HepG2 (cell line): Measurements from ENCODE around the gene HCFC2. TPM values are rescaled to one million over a fixed set of nuclear protein-coding genes. Genes with fewer than 3 reads are reported as not detected.

Experiments
- KDM5A ChIP-seq: fragments of 200-600 bp; sonication (generic); IDR thresholded peaks from 2 replicates; pipeline ENCODE4 v1.7.0; 2018; ENCODE audit warnings: antibody characterized with exemption, mild to moderate bottlenecking, low read length, borderline replicate concordance
- MYC ChIP-seq: sonication (generic); formaldehyde crosslinking; IDR thresholded peaks from 2 replicates; pipeline ENCODE4 v1.9.0; 2021; ENCODE audit warnings: missing genetic modification reagents, borderline replicate concordance
- THAP11 ChIP-seq: IDR thresholded peaks from 2 replicates; pipeline ENCODE4 v1.6.1; 2016; ENCODE audit warnings: missing biosample characterization, missing genetic modification reagents
- ZNF431 ChIP-seq: sonication (generic); formaldehyde crosslinking; IDR thresholded peaks from 2 replicates; pipeline ENCODE4 v1.9.0; 2022; ENCODE audit warnings: missing genetic modification reagents, low read depth, mild to moderate bottlenecking, borderline replicate concordance
- ZNF451 ChIP-seq: sonication (generic); formaldehyde crosslinking; IDR thresholded peaks from 2 replicates; pipeline ENCODE4 v1.5.0; 2020; ENCODE audit warnings: mild to moderate bottlenecking, missing genetic modification reagents
- ZNF614 ChIP-seq: IDR thresholded peaks from 2 replicates; pipeline ENCODE4 v1.6.1; 2018; ENCODE audit warnings: missing biosample characterization, missing genetic modification reagents, inconsistent platforms, borderline replicate concordance
- ZNF790 ChIP-seq: sonication (generic); formaldehyde crosslinking; IDR thresholded peaks from 2 replicates; pipeline ENCODE4 v1.8.0; 2022; ENCODE audit warnings: missing genetic modification reagents, mild to moderate bottlenecking, borderline replicate concordance
- polyA plus RNA-seq, 8 experiments: library from polyadenylated mRNA; depleted of rRNA in 3 of 8; stranded (reverse) in 7 of 8; unstranded in 1 of 8; fragments of >200 nt; fragmentation: Illumina TruSeq in 4 of 8; extraction: Trizol in 4 of 8; gene quantifications; 2 replicates each; pipeline versions ENCODE4 v1.2.1 to v1.2.3, GENCODE V29; 2011 to 2016; ENCODE audit warnings: low read depth in 4 of 8, missing spikeins in 1 of 8, mixed read lengths in 1 of 8; ENCODE audit not compliant: insufficient read depth in 1 of 8
- total RNA-seq, 5 experiments: library from RNA; depleted of rRNA; stranded (reverse); fragments of >200 nt; fragmentation: Illumina TruSeq; extraction: Trizol; gene quantifications; 2 replicates each; pipeline ENCODE4 v1.2.3, GENCODE V29; 2016; ENCODE audit warnings: low read depth in 1 of 5
- TF ChIP-seq, protein P1 (sequence below): sonication (generic); formaldehyde crosslinking; IDR thresholded peaks from 2 replicates; pipeline ENCODE4 v1.8.1; 2023; ENCODE audit warnings: mild to moderate bottlenecking, moderate library complexity, missing genetic modification reagents

HCFC2 gene
- total and polyA plus RNA-seq, 2 of the 13 experiments (the other 11 are each of a cell fraction or from before 2014, with no cell fraction given): 3.7 to 4.9 TPM

DNA sequence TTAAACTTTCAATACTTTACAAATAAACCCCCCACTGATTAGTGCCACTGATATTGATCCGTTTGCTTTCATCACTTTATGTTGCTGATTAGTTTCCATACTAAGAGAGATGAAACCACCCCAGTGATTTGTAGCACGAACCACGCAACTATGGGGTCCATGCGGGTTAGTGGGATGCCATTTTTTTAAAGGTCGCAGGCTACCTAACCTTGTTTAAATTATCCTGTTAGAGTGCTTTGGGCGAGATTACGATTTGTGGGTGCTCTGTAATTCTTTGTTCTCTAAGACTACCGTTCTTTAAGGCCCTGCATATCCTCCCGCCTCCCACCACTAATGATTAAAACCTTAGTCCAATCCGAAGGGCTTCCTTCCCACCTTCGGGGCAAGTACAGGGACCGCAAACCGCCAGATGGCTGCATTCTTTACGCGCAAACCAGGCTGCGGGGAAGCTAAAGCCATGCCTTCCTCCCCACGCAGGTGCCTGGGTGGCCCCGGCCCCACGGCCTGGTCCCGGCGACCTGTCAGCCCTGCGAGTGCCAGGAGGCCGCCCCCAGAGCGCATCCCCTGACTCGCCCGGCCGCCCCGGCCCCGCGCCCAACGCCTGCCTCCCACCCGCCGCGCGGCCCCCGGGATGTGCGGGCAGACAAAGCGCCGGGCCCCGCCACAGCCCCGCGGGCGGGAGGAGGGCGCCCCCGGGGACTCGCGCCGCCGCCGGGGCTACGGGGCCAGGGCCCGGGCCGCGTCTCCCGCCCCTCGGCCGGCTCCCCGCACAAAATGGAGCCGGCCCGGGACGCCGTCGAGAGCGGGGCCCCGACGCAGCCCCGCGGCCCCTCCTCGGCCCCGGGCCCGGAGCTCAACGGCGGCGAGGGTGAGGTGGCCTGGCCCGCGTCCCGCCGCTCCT lies 72.9 kb downstream of the HCFC2 start (continued):
- TF ChIP-seq, protein P1, sequence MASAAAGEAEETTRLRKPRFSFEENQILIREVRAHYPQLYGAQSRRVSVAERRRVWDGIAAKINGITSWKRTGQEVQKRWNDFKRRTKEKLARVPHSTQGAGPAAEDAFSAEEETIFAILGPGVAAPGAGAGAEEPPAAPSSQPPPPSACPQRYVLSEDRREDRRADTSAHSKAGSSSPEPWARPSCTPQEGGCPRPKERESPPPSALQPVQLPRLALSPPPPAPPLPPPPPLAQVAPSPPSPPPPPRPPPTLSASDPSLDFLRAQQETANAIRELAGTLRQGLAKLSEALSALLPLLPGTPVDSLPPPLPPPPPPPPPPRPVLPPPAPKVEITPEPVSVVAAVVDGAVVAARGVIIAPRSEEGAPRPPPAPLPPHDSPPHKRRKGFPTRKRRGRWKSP (CRISPR knock-in tag): 0 out of 2 replicates have a peak, but pooled peaks have one; percentile 37
- TF ChIP-seq ZNF431 (CRISPR knock-in tag) (peak; percentile 61; the same call in 1 of the 2 replicates), THAP11 (CRISPR knock-in tag) (peak; percentile 24; the same call in 1 of the 2 replicates), MYC (peak; percentile 35; the same call in 1 of the 2 replicates), ZNF790 (0 out of 2 replicates have a peak, but pooled peaks have one; percentile 12), KDM5A (0 out of 2 replicates have a peak, but pooled peaks have one; percentile 27), ZNF614 (CRISPR knock-in tag) (no peak), ZNF451 (0 out of 2 replicates have a peak, but pooled peaks have one; percentile 24)
